Islet of Langerhans (tissue), 1 donor: ENCODE results near the gene PTPRC.

Experiments
- FAIRE-seq: peaks from one replicate; lab custom pipeline; 2011; peaks lifted over from hg19 to GRCh38; lab: Jason Lieb, UNC

The PTPRC gene

GRCh38 chr1:198701250-198701649 lies 62.4 kb downstream of the PTPRC start:
- no peak for FAIRE-seq

GRCh38 chr1:198701766-198702539 lies 63.1 kb downstream of the PTPRC start:
- FAIRE-seq: no peak

- no peak for FAIRE-seq
Measured at GRCh38 chr1:198708761-198709525, 70.1 kb downstream of the PTPRC start.

GRCh38 chr1:198711837-198712236 lies 73.0 kb downstream of the PTPRC start:
- no peak for FAIRE-seq

GRCh38 chr1:198713081-198713480 lies 74.2 kb downstream of the PTPRC start:
- no peak for FAIRE-seq

GRCh38 chr1:198714271-198714670 lies 75.4 kb downstream of the PTPRC start:
- no peak for FAIRE-seq

GRCh38 chr1:198716051-198716450 lies 77.2 kb downstream of the PTPRC start:
- FAIRE-seq: no peak

- no peak for FAIRE-seq
Measured at GRCh38 chr1:198717510-198717909, 78.7 kb downstream of the PTPRC start.

GRCh38 chr1:198723127-198723526 lies 84.3 kb downstream of the PTPRC start:
- FAIRE-seq: no peak

- FAIRE-seq: no peak
Measured at GRCh38 chr1:198725090-198725489, 86.2 kb downstream of the PTPRC start.

GRCh38 chr1:198726455-198726854 lies 87.6 kb downstream of the PTPRC start:
- FAIRE-seq: no peak

GRCh38 chr1:198729195-198729863 lies 90.5 kb downstream of the PTPRC start:
- FAIRE-seq: no peak

GRCh38 chr1:198730952-198731351 lies 92.1 kb downstream of the PTPRC start:
- FAIRE-seq: no peak

- no peak for FAIRE-seq
Measured at GRCh38 chr1:198734323-198735008, 95.6 kb downstream of the PTPRC start.

- no peak for FAIRE-seq
Measured at GRCh38 chr1:198741744-198742143, 102.9 kb downstream of the PTPRC start.

GRCh38 chr1:198747127-198747526 lies 108.3 kb downstream of the PTPRC start:
- FAIRE-seq: no peak

GRCh38 chr1:198749279-198749678 lies 110.4 kb downstream of the PTPRC start:
- FAIRE-seq: no peak

- no peak for FAIRE-seq
Measured at GRCh38 chr1:198750081-198750480, 111.2 kb downstream of the PTPRC start.

GRCh38 chr1:198751741-198752140 lies 112.9 kb downstream of the PTPRC start:
- no peak for FAIRE-seq

GRCh38 chr1:198754670-198755069 lies 115.8 kb downstream of the PTPRC start:
- no peak for FAIRE-seq

GRCh38 chr1:198755715-198756114 lies 116.9 kb downstream of the PTPRC start:
- no peak for FAIRE-seq

- FAIRE-seq: no peak
Measured at GRCh38 chr1:198756470-198756869, 117.6 kb downstream of the PTPRC start.
